MM.1S (cell line): ENCODE data around the gene LGMN.

ENCODE experiments used
- DNase-seq: peaks from one replicate; pipeline ENCODE4 v3.0.0-alpha.2; 2015
- H2AFZ ChIP-seq: fragments of 300-600 bp; sonication (generic); 2 replicates; pipeline ENCODE4 v1.6.0; 2016; ENCODE audit warnings: antibody characterized with exemption, low read length
- H3F3A ChIP-seq: fragments of 300-600 bp; sonication (generic); 2 replicates; pipeline ENCODE4 v1.6.1; 2016; ENCODE audit warnings: mild to moderate bottlenecking, antibody characterized with exemption, low read length, moderate library complexity, mixed read lengths; ENCODE audit not compliant: insufficient read depth
- H3K27ac ChIP-seq: fragments of 300-600 bp; sonication (generic); 2 replicates; pipeline ENCODE4 v1.5.1; 2016; ENCODE audit warnings: mild to moderate bottlenecking, low read length
- H3K27me3 ChIP-seq: fragments of 300-600 bp; sonication (generic); replicated peaks from 2 replicates; pipeline ENCODE4 v1.6.0; 2016; ENCODE audit warnings: low read length; ENCODE audit not compliant: insufficient read depth
- H3K36me3 ChIP-seq: fragments of 300-600 bp; sonication (generic); replicated peaks from 2 replicates; pipeline ENCODE4 v1.6.1; 2016; ENCODE audit warnings: mild to moderate bottlenecking, low read length, mixed read lengths; ENCODE audit not compliant: insufficient read depth
- H3K4me1 ChIP-seq: fragments of 300-600 bp; sonication (generic); 2 replicates; pipeline ENCODE4 v1.6.1; 2016; ENCODE audit warnings: low read length, mixed read lengths
- H3K4me2 ChIP-seq: fragments of 300-600 bp; sonication (generic); 2 replicates; pipeline ENCODE4 v1.6.0; 2016; ENCODE audit warnings: low read depth, low read length
- H3K4me3 ChIP-seq: fragments of 300-600 bp; sonication (generic); 2 replicates; pipeline ENCODE4 v1.5.1; 2016; ENCODE audit warnings: low read length, mixed read lengths
- H3K79me2 ChIP-seq: fragments of 300-600 bp; sonication (generic); 2 replicates; pipeline ENCODE4 v1.6.1; 2016; ENCODE audit warnings: mixed run types, low read length, mixed read lengths
- H3K9ac ChIP-seq: fragments of 300-600 bp; sonication (generic); 2 replicates; pipeline ENCODE4 v1.6.1; 2016; ENCODE audit warnings: low read length, mixed read lengths
- H3K9me2 ChIP-seq: fragments of 300-600 bp; sonication (generic); replicated peaks from 2 replicates; pipeline ENCODE4 v1.6.1; 2016; ENCODE audit warnings: mild to moderate bottlenecking, low read length, mixed read lengths; ENCODE audit not compliant: insufficient read depth
- H3K9me3 ChIP-seq: fragments of 300-600 bp; sonication (generic); replicated peaks from 2 replicates; pipeline ENCODE4 v1.6.1; 2016; ENCODE audit warnings: mild to moderate bottlenecking, low read length, mixed read lengths; ENCODE audit not compliant: insufficient read depth
- H4K20me1 ChIP-seq: fragments of 300-600 bp; sonication (generic); 2 replicates; pipeline ENCODE4 v1.6.1; 2016; ENCODE audit warnings: mild to moderate bottlenecking, low read length, moderate library complexity, mixed read lengths; ENCODE audit not compliant: insufficient read depth
- EZH2 ChIP-seq: fragments of 300-600 bp; sonication (generic); optimal IDR thresholded peaks from 2 replicates; pipeline ENCODE3; 2017; ENCODE audit warnings: low read depth, mild to moderate bottlenecking, antibody characterized with exemption, low read length, mixed read lengths
- EZH2phosphoT487 ChIP-seq: fragments of 300-600 bp; sonication (generic); IDR thresholded peaks from 2 replicates; pipeline ENCODE4 v1.6.1; 2018; ENCODE audit warnings: antibody characterized with exemption, low read length
- TF ChIP-seq, protein P1 (sequence below): fragments of 300-600 bp; sonication (generic); IDR thresholded peaks from 2 replicates; pipeline ENCODE4 v1.5.1; 2016; ENCODE audit warnings: antibody characterized with exemption, low read length, mixed read lengths

Gene LGMN

DNA sequence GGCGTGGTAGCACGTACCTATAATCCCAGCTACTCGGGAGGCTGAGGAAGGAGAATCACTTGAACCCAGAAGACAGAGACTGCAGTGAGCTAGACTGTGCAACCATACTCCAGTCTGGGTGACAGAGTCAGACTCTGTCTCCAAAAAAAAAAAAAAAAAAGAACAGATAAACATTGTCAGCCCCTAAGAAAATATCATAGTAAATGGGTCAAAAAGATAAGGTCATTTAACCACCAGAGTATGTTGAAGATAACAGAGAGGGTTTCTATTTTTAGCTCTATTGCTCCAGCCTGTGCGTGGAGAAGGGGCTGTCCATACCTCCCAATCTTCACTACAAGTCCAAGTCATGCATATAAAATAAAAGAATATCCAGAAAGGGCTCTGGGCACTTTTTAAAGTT lies 15.4 kb downstream of the LGMN start:
- H3F3A ChIP-seq, result peaks cover 15% of the 10 kb centered on the region
- no peak overlapping the region for H2AFZ ChIP-seq
- H3K9me2 ChIP-seq, result no peaks in the 10 kb centered on the region
- H3K9ac ChIP-seq, result no peak overlapping the region
- H3K4me1 ChIP-seq, result peaks cover 15% of the 10 kb centered on the region
- no peaks in the 10 kb centered on the region for H3K27me3 ChIP-seq
- no peak overlapping the region for H3K4me2 ChIP-seq
- peaks cover 31% of the 10 kb centered on the region for H3K79me2 ChIP-seq
- DNase-seq, result no peak
- H4K20me1 ChIP-seq, result no peaks in the 10 kb centered on the region
- H3K27ac ChIP-seq, result no peak overlapping the region
- no peak overlapping the region for H3K4me3 ChIP-seq
- TF ChIP-seq EZH2phosphoT487, result no peak
- no peak for TF ChIP-seq EZH2
- TF ChIP-seq, protein P1, sequence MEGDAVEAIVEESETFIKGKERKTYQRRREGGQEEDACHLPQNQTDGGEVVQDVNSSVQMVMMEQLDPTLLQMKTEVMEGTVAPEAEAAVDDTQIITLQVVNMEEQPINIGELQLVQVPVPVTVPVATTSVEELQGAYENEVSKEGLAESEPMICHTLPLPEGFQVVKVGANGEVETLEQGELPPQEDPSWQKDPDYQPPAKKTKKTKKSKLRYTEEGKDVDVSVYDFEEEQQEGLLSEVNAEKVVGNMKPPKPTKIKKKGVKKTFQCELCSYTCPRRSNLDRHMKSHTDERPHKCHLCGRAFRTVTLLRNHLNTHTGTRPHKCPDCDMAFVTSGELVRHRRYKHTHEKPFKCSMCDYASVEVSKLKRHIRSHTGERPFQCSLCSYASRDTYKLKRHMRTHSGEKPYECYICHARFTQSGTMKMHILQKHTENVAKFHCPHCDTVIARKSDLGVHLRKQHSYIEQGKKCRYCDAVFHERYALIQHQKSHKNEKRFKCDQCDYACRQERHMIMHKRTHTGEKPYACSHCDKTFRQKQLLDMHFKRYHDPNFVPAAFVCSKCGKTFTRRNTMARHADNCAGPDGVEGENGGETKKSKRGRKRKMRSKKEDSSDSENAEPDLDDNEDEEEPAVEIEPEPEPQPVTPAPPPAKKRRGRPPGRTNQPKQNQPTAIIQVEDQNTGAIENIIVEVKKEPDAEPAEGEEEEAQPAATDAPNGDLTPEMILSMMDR, result no peak
- no peaks in the 10 kb centered on the region; the same call in 1 of the 2 replicates for H3K36me3 ChIP-seq
- H3K9me3 ChIP-seq, result no peaks in the 10 kb centered on the region

DNA sequence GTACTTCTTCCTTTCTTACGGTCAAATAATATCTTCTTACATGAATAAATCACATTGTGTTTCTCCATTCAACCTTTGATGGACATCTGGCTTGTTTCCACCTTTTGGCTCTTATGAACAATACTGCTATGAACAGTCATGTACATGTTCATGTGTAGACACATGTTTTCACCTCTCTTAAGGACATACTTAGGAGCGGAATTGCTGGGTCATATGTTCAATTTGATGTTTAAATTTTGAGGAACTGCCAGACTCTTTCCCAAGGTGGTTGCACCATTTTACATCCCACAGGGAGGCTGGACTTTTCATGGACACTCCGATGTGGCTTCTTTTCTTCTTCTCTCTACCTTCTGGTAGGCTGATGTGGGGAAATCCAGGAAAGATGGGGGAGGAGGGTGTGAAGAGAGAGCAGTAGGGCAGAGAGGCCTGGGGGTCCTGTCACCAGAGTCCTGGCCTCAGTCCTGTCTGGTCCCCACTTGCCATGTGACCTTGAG lies 16.8 kb downstream of the LGMN start:
- Histone ChIP-seq H3K27me3 (no peaks in the 10 kb centered on the region), H3K79me2 (peaks cover 29% of the 10 kb centered on the region), H3K36me3 (no peaks in the 10 kb centered on the region; the same call in 1 of the 2 replicates), H3K27ac (no peak overlapping the region), H3K4me1 (peaks cover 2% of the 10 kb centered on the region), H3K9me2 (no peaks in the 10 kb centered on the region), H2AFZ (no peak overlapping the region), H4K20me1 (no peaks in the 10 kb centered on the region), H3K4me3 (no peak overlapping the region), H3K4me2 (no peak overlapping the region), H3K9ac (no peak overlapping the region), H3F3A (peaks cover 2% of the 10 kb centered on the region), H3K9me3 (no peaks in the 10 kb centered on the region)
- DNase-seq, result no peak
- TF ChIP-seq, protein P1, result no peak
- TF ChIP-seq EZH2phosphoT487, result no peak
- no peak for TF ChIP-seq EZH2

DNA sequence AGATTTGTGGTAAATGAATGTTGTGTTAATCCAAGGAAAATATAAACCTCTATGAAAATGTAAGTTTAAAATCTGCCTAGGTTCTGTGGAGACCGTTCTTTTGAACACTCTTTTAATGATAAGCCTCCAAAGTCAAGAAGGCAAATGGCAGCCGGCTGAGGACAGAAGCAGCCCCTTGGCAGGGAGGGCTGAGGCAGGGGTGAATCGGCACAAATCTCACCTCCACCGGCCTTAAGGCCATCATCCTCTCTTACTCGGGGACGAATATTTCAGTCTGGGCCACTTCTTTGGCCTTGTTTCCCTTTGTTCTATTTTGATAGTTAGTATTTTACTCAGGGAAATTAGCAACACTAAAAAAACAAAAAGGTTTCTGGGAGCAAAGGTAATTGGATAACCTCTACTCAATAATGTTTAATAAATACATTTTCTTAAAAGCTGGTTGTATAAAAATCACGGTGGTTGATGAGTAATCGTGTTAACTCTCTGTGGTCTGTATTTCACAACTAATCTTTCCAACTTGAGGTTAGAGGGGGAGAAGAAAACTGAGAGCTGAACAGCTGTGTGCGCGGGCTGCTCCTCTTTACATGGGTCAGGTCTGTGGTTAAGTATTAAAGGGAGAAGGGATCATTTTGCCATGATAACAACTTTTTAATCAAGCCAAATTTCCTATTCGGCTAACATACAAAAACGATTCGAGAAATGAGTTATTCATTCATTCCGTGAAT lies 18.6 kb downstream of the LGMN start:
- Histone ChIP-seq H3K9me2 (no peaks in the 10 kb centered on the region), H3K27me3 (no peaks in the 10 kb centered on the region), H3K79me2 (peaks cover 16% of the 10 kb centered on the region), H3F3A (no peaks in the 10 kb centered on the region), H3K4me3 (no peak overlapping the region), H3K9ac (no peak overlapping the region), H4K20me1 (no peaks in the 10 kb centered on the region), H3K27ac (no peak overlapping the region), H2AFZ (no peak overlapping the region), H3K9me3 (no peaks in the 10 kb centered on the region), H3K4me2 (no peak overlapping the region), H3K36me3 (no peaks in the 10 kb centered on the region; the same call in 1 of the 2 replicates), H3K4me1 (no peaks in the 10 kb centered on the region)
- TF ChIP-seq, protein P1, result no peak
- no peak for TF ChIP-seq EZH2
- TF ChIP-seq EZH2phosphoT487, result no peak
- no peak for DNase-seq
